Activated CD8-positive, alpha-beta memory T cell treated with anti-CD3 and anti-CD28 coated beads, Interleukin-2, amount 10 ng/mL, durations not matched to agents 7 days and 5 days (primary cell): Measurements from ENCODE around the gene CYP2E1. TPM values are rescaled to one million over a fixed set of nuclear protein-coding genes. Genes with fewer than 3 reads are reported as not detected.
"Not testable (repeated sequence)": the region's sequence is repeated elsewhere in the genome, so short reads cannot be mapped to it uniquely, and the experiment has no call there.

Experiments used
- ATAC-seq: fragments of 150-1000 bp; cut with Tn5 transposase; one replicate; pipeline ENCODE4 v1.10.0; 2021; ENCODE audit warnings: moderate library complexity
- CTCF ChIA-PET: fragments of 350-600 bp; sonication (Branson Sonifier 250); formaldehyde crosslinking; loops from one replicate; lab custom pipeline; 2021; ENCODE audit warnings: antibody characterized with exemption; lab: Charles Lee
- DNase-seq: peaks from one replicate; pipeline ENCODE4 v3.0.0-alpha.2; 2020
- H3K27ac Mint-ChIP-seq: one replicate; pipeline ENCODE4 v1.8.0; 2021; ENCODE audit warnings: mild to moderate bottlenecking, mixed read lengths
- H3K27me3 Mint-ChIP-seq: one replicate; pipeline ENCODE4 v1.8.0; 2021; ENCODE audit warnings: mixed read lengths
- H3K36me3 Mint-ChIP-seq: one replicate; pipeline ENCODE4 v1.8.0; 2021; ENCODE audit warnings: mild to moderate bottlenecking, mixed read lengths
- H3K4me1 Mint-ChIP-seq: one replicate; pipeline ENCODE4 v1.8.0; 2021; ENCODE audit warnings: mixed read lengths
- H3K4me3 Mint-ChIP-seq: one replicate; pipeline ENCODE4 v1.8.0; 2021; ENCODE audit warnings: mild to moderate bottlenecking, moderate library complexity, mixed read lengths
- H3K9me3 Mint-ChIP-seq: one replicate; pipeline ENCODE4 v1.8.0; 2022; ENCODE audit warnings: low read depth, mixed read lengths
- total RNA-seq, 2 experiments: library from RNA; stranded (reverse); gene quantifications; one replicate each; pipeline ENCODE4 v1.2.3, GENCODE V29; 2021

The CYP2E1 gene
- total RNA-seq, 2 experiments from 2014 or later = 0.26 TPM; not detected in 1

DNA sequence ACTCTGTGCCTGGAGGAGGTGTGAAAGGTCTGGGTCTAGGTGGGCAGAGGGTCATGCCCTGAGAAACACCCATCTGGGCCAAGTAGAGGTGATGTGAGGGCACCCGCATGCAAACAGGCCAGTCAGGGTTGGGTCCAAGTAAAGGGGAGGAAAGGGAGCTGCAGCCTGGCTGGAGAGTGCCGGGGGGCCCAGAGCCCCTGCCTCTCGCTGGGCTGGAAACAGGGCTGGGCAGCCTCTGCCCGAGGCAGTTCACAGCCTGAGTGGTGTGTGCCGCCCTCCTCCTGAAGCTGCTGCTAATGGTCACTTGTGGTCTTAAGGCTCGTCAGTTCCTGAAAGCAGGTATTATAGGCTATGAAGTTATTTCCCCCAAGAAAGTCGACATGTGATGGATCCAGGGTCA, 7.3 kb downstream of the CYP2E1 start:
- no peak for ATAC-seq
- CTCF ChIA-PET = no interaction called here
- H3K27ac Mint-ChIP-seq = no peak overlapping the region
- H3K9me3 Mint-ChIP-seq = no peaks in the 10 kb centered on the region
- peaks cover 43% of the 10 kb centered on the region for H3K27me3 Mint-ChIP-seq
- peaks cover 10% of the 10 kb centered on the region for H3K4me1 Mint-ChIP-seq
- no peak overlapping the region for H3K4me3 Mint-ChIP-seq
- H3K36me3 Mint-ChIP-seq = no peaks in the 10 kb centered on the region
- no peak for DNase-seq

GRCh38 chr10:133536198-133536597, 9.0 kb downstream of the CYP2E1 start:
- Mint-ChIP-seq H3K9me3 (no peaks in the 10 kb centered on the region), H3K27me3 (peaks cover 26% of the 10 kb centered on the region), H3K36me3 (no peaks in the 10 kb centered on the region), H3K4me3 (no peak overlapping the region), H3K4me1 (no peaks in the 10 kb centered on the region), H3K27ac (no peak overlapping the region)
- CTCF ChIA-PET = interaction anchor here (0.8 kb wide), 1 partner anchor 99 kb away, joined by 3 read pairs; no protein-coding TSS in a partner anchor
- ATAC-seq (no peak), DNase-seq (no peak)

- no peak for DNase-seq
- ATAC-seq = no peak
- Mint-ChIP-seq H3K4me1 (no peaks in the 10 kb centered on the region), H3K4me3 (no peak overlapping the region), H3K36me3 (no peaks in the 10 kb centered on the region), H3K9me3 (no peaks in the 10 kb centered on the region), H3K27ac (no peak overlapping the region), H3K27me3 (peaks cover 10% of the 10 kb centered on the region)
- CTCF ChIA-PET = interaction anchor here (1.0 kb wide), 1 partner anchor 60 kb away, joined by 3 read pairs; no protein-coding TSS in a partner anchor
Measured at GRCh38 chr10:133537546-133538545, 10.7 kb downstream of the CYP2E1 start.

DNA sequence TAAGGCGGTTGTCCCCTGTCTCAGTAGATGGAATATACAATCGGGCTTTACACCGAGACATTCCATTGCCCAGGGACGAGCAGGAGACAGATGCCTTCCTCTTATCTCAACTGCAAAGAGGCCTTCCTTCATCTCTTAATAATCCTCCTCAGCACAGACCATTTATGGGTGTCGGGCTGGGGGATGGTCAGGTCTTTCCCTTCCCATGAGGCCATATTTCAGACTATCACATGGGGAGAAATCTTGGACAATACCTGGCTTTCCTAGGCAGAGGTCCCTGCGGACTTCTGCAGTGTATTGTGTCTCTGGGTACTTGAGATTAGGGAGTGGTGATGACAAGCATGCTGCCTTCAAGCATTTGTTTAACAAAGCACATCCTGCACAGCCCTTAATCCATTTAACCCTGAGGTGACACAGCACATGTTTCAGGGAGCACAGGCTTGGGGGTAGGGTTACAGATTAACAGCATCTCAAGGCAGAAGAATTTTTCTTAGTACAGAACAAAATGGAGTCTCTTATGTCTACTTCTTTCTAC, 14.3 kb downstream of the CYP2E1 start:
- H3K4me1 Mint-ChIP-seq, ATAC-seq, CTCF ChIA-PET, H3K4me3 Mint-ChIP-seq, H3K9me3 Mint-ChIP-seq, H3K36me3 Mint-ChIP-seq, DNase-seq, H3K27ac Mint-ChIP-seq, H3K27me3 Mint-ChIP-seq: not testable (repeated sequence)

DNA sequence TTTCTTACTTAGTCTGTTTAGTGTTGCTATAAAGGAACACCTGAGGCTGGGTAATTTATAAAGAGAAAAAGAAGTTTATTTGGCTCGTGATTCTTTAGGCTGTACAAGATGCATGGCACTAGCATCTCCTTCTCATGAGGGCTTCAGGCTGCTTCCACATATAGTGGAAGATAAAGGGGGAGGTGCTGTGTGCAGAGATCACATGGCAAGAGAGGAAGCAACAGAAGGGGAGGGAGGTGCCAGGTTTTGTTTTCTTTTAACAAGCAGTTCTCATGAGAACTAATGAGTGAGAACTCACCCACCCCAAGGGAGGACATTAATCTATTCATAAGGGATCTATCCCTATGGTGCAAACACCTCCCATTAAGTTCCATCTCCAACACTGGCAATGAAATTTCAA, 17.3 kb downstream of the CYP2E1 start:
- DNase-seq = no peak
- peaks cover 9% of the 10 kb centered on the region for H3K9me3 Mint-ChIP-seq
- H3K4me1 Mint-ChIP-seq = no peaks in the 10 kb centered on the region
- H3K27ac Mint-ChIP-seq = no peak overlapping the region
- ATAC-seq = no peak
- CTCF ChIA-PET = no interaction called here
- peaks cover 22% of the 10 kb centered on the region for H3K27me3 Mint-ChIP-seq
- H3K4me3 Mint-ChIP-seq = no peak overlapping the region
- H3K36me3 Mint-ChIP-seq = no peaks in the 10 kb centered on the region

DNA sequence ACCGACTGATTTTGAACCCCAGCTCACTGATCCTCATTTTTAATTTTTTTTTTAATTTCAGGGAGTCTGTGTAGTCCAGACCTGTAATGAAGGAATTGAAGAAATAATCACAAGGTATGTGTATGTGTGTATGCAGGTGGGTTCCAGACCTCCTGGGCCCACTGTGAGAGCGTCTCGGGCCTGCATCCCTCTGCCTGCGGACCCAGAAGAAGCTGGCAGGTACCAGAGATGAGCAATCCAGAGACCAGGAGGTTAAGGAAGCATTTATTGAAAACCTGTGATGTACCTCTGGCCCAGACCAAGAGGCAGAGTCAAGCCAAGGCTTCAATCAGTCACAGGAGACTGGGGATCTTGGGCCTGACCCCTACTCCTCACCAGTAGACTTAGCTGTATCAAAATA, 27.4 kb downstream of the CYP2E1 start:
- no peak for DNase-seq
- Mint-ChIP-seq H3K36me3 (no peaks in the 10 kb centered on the region), H3K27ac (no peak overlapping the region), H3K4me1 (no peaks in the 10 kb centered on the region), H3K9me3 (no peaks in the 10 kb centered on the region), H3K4me3 (no peak overlapping the region), H3K27me3 (peaks cover 22% of the 10 kb centered on the region)
- no peak for ATAC-seq
- CTCF ChIA-PET = interaction anchor here (1.2 kb wide), 1 partner anchor 118 kb away, joined by 4 read pairs; no protein-coding TSS in a partner anchor

DNA sequence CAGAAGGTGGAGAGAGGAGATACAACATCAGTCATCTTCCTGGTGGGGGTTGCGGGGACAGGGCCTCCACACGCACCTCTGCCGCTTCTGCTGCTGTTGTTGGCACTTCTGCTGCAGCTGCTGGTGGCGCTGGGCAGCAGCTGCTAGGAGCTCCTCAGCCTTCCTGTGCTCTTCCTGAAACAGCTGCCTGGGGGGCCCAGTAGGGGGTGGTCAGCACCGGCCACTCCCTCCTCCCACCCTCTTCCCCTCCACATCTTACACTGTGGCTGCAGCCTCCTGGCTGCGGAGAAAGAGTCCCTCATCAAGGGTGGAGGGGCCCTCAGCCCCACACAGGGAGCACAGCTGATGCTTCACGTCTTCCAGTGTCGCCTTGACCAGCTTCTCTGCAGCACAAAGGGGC, 28.4 kb downstream of the CYP2E1 start:
- no peaks in the 10 kb centered on the region for H3K36me3 Mint-ChIP-seq
- CTCF ChIA-PET = no interaction called here
- H3K4me3 Mint-ChIP-seq = no peak overlapping the region
- no peaks in the 10 kb centered on the region for H3K9me3 Mint-ChIP-seq
- DNase-seq (no peak), ATAC-seq (no peak)
- H3K27ac Mint-ChIP-seq = no peak overlapping the region
- no peaks in the 10 kb centered on the region for H3K4me1 Mint-ChIP-seq
- peaks cover 18% of the 10 kb centered on the region for H3K27me3 Mint-ChIP-seq

DNA sequence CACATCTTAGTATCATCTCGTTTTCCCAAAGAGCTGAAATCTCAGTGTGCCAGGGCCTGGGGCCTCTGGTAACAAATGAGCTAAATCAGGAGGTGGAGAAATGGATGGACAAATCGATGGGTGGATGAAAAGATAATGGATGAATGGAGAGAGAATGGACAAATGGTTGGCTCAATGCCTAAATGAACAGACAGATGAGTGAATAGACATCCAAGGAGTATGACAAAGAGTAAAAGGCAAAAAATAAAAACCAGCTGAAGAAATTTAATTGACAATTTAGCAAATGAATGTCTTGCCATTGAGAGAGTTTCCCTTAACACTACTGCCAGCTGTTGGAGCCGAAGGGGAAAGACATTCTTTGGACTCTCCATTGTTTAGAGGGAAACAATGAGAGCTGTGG, 30.2 kb downstream of the CYP2E1 start:
- Mint-ChIP-seq H3K36me3 (no peaks in the 10 kb centered on the region), H3K9me3 (no peaks in the 10 kb centered on the region), H3K4me3 (no peak overlapping the region), H3K4me1 (no peaks in the 10 kb centered on the region), H3K27me3 (peaks cover 31% of the 10 kb centered on the region), H3K27ac (no peak overlapping the region)
- ATAC-seq (no peak), DNase-seq (no peak)
- CTCF ChIA-PET = interaction anchor here (1.0 kb wide), 1 partner anchor 8 kb away, joined by 3 read pairs; the partner anchor contains the start of gene SYCE1

DNA sequence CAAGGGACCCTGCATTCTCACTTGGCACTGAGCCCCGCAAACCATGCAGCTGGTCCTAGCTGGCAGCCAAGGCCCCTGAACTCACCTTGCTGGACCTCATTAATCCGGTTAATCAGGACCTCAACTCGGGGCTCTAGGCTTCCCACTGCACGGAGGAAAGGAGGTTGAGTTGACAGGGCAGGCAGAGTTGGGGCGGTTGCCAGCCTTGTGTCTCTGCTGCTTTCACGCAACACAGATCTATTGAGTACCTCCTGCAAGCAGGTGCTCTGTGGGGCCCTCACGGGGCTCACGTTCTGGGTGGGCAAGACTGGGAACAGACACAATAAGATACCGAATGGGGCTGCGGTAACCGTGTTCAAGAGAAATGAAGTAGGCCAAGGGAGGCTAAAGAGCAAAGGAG, 32.1 kb downstream of the CYP2E1 start:
- Mint-ChIP-seq H3K9me3 (no peaks in the 10 kb centered on the region), H3K4me1 (no peaks in the 10 kb centered on the region), H3K27ac (no peak overlapping the region), H3K27me3 (peaks cover 24% of the 10 kb centered on the region), H3K4me3 (no peak overlapping the region), H3K36me3 (no peaks in the 10 kb centered on the region)
- ATAC-seq = no peak
- CTCF ChIA-PET = no interaction called here
- DNase-seq = no peak

- Mint-ChIP-seq H3K4me3 (peak overlapping the region; percentile 41), H3K4me1 (no peaks in the 10 kb centered on the region), H3K27me3 (peaks cover 16% of the 10 kb centered on the region), H3K9me3 (no peaks in the 10 kb centered on the region), H3K27ac (no peak overlapping the region), H3K36me3 (no peaks in the 10 kb centered on the region)
- DNase-seq = no peak
- CTCF ChIA-PET = interaction anchor here (1.6 kb wide), 1 partner anchor 7 kb away, joined by 3 read pairs; no protein-coding TSS in a partner anchor
- no peak for ATAC-seq
Measured at GRCh38 chr10:133564816-133565215, 37.7 kb downstream of the CYP2E1 start.

- Mint-ChIP-seq H3K9me3 (no peaks in the 10 kb centered on the region), H3K4me1 (no peaks in the 10 kb centered on the region)
Measured at GRCh38 chr10:133565441-133566294, 38.5 kb downstream of the CYP2E1 start, which contains the start of gene SYCE1. SYCE1 (minus strand) TSS chr10:133565583; CDS start chr10:133565529, 54 bp downstream.

DNA sequence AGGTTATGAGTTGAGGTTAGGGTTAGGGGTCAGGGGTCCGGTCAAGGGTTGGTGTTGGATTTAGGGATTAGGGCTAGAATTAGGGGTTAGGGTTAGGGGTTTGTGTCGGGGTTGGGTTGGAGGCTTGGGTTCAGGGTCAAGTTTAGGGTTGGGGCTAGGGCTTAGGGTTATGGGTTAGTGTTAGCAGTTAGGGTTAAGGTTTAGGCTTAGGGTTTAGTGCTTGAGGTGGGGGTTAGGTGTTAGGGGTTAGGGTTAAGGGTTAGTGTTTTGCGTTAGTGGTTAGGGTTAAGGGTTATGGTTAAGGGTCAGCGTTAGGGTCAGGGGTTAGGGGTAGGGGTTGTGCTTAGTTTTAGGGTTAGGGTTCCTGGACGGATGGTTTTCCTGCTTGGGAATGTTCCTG, 40.0 kb downstream of the CYP2E1 start:
- ATAC-seq = no peak
- peaks cover 1% of the 10 kb centered on the region for H3K36me3 Mint-ChIP-seq
- no peak overlapping the region for H3K4me3 Mint-ChIP-seq
- no peak for DNase-seq
- H3K9me3 Mint-ChIP-seq = no peaks in the 10 kb centered on the region
- H3K27ac Mint-ChIP-seq = no peak overlapping the region
- peaks cover 4% of the 10 kb centered on the region for H3K27me3 Mint-ChIP-seq
- no peaks in the 10 kb centered on the region for H3K4me1 Mint-ChIP-seq
- CTCF ChIA-PET = no interaction called here

More at GRCh38 chr10:133565441-133566294, 38.5 kb downstream of the CYP2E1 start, which contains the start of gene SYCE1:
- ATAC-seq = peak; percentile 58
- Mint-ChIP-seq H3K4me3 (peak within 1 kb of the TSS; percentile 41), H3K27ac (peak within 1 kb of the TSS; percentile 43), H3K36me3 (no peaks in the 10 kb centered on the region), H3K27me3 (peaks cover 16% of the 10 kb centered on the region)
- peak; percentile 46 for DNase-seq
- CTCF ChIA-PET = interaction anchor here (1.6 kb wide), 1 partner anchor 8 kb away, joined by 3 read pairs; no protein-coding TSS in a partner anchor
